Endothelial cell of umbilical vein (primary cell): Measurements from ENCODE around the gene ITIH3.

ENCODE experiments used
- CTCF ChIP-seq, 2 donors: IDR thresholded peaks; 1 replicate in 1 of 2; 2 replicates in 1 of 2; pipeline ENCODE4 v1.5.1; 2011; ENCODE audit warnings: low read length in 2 of 2, mild to moderate bottlenecking in 2 of 2, moderate library complexity in 2 of 2, control low read depth in 1 of 2, inconsistent platforms in 1 of 2, low read depth in 1 of 2; ENCODE audit not compliant: insufficient read depth in 1 of 2; ENCODE audit errors: extremely low read depth in 1 of 2
- EZH2 ChIP-seq: IDR thresholded peaks from 2 replicates; pipeline ENCODE4 v1.6.1; 2012; ENCODE audit warnings: borderline replicate concordance, low read depth, mild to moderate bottlenecking, moderate library complexity, low read length, inconsistent platforms; ENCODE audit not compliant: severe bottlenecking
- FOS ChIP-seq: IDR thresholded peaks from 2 replicates; pipeline ENCODE4 v1.6.1; 2011; ENCODE audit warnings: mild to moderate bottlenecking, low read length, moderate library complexity, borderline replicate concordance; ENCODE audit not compliant: insufficient read depth
- GATA2 ChIP-seq: IDR thresholded peaks from 2 replicates; pipeline ENCODE4 v1.7.0; 2011; ENCODE audit warnings: low read depth, mild to moderate bottlenecking, moderate library complexity, mixed read lengths, low read length; ENCODE audit not compliant: insufficient read length, insufficient read depth
- JUN ChIP-seq: IDR thresholded peaks from 2 replicates; pipeline ENCODE4 v1.6.1; 2011; ENCODE audit warnings: borderline replicate concordance, low read depth; ENCODE audit not compliant: insufficient read length, insufficient read depth
- MAX ChIP-seq: IDR thresholded peaks from 2 replicates; pipeline ENCODE4 v1.6.1; 2011; ENCODE audit not compliant: insufficient read depth, insufficient read length
- MYC ChIP-seq: IDR thresholded peaks from one replicate; pipeline ENCODE4 v1.6.1; 2011; ENCODE audit warnings: mild to moderate bottlenecking, low read depth, low read length
- POLR2A ChIP-seq: IDR thresholded peaks from 2 replicates; pipeline ENCODE4 v1.6.1; 2012; ENCODE audit warnings: low read depth, mild to moderate bottlenecking, control low read depth, low read length
- POLR2AphosphoS5 ChIP-seq: IDR thresholded peaks from 2 replicates; pipeline ENCODE4 v1.6.1; 2012; ENCODE audit warnings: low read depth, mild to moderate bottlenecking, control low read depth, low read length, moderate library complexity; ENCODE audit not compliant: insufficient read depth

GRCh38 chr3:52779011-52779836 is 15.4 kb upstream of the ITIH3 start:
- no peak for TF ChIP-seq POLR2AphosphoS5
- no peak for TF ChIP-seq POLR2A
- no peak for TF ChIP-seq CTCF (IDR thresholded peaks at IDR 0.05; ENCODE audit: extremely low read depth in 1 of 2, insufficient read depth in 1 of 2, low read depth in 1 of 2, low read length in 2 of 2)
- no peak for TF ChIP-seq EZH2
- no peak for TF ChIP-seq MAX
- TF ChIP-seq JUN = no peak
- TF ChIP-seq MYC = no peak
- no peak for TF ChIP-seq GATA2
- TF ChIP-seq FOS = no peak
